NCI-H1930 (cell line): ENCODE results near the gene CPA3.

Source experiments
- DNase-seq, 2 experiments: peaks; one replicate each; lab custom pipeline; 2025; lab: John Stamatoyannopoulos, UW

Gene CPA3

GRCh38 chr3:148865049-148865448 is at the start of gene CPA3:
Gene CPA3, plus strand, starts transcription at chr3:148865296. Its CDS starts 12 bp downstream, at chr3:148865308.
- DNase-seq = no peak

- no peak for DNase-seq
Observed at GRCh38 chr3:148815316-148816110, 49.6 kb upstream of the CPA3 start.

- DNase-seq = no peak
Observed at GRCh38 chr3:148816427-148816826, 48.7 kb upstream of the CPA3 start.

- DNase-seq = peak; percentile 54 to 89
Observed at GRCh38 chr3:148816981-148817525, 48.0 kb upstream of the CPA3 start.

GRCh38 chr3:148820361-148821245 is 44.5 kb upstream of the CPA3 start:
- DNase-seq = no peak

- DNase-seq = no peak
Observed at GRCh38 chr3:148823026-148823425, 42.1 kb upstream of the CPA3 start.

- DNase-seq = no peak
Observed at GRCh38 chr3:148825476-148825875, 39.6 kb upstream of the CPA3 start.

- no peak for DNase-seq
Observed at GRCh38 chr3:148827585-148827984, 37.5 kb upstream of the CPA3 start, which contains the start of gene CPB1. Gene CPB1, plus strand, starts transcription at chr3:148827811. Its CDS starts 13 bp downstream, at chr3:148827824.

GRCh38 chr3:148828136-148828690 is 36.9 kb upstream of the CPA3 start:
- no peak for DNase-seq

GRCh38 chr3:148829926-148830325 is 35.2 kb upstream of the CPA3 start:
- no peak for DNase-seq

- no peak for DNase-seq
Observed at GRCh38 chr3:148833223-148833622, 31.9 kb upstream of the CPA3 start.

GRCh38 chr3:148839805-148840204 is 25.3 kb upstream of the CPA3 start:
- no peak for DNase-seq

GRCh38 chr3:148840451-148840850 is 24.6 kb upstream of the CPA3 start:
- DNase-seq = no peak

- no peak for DNase-seq
Observed at GRCh38 chr3:148845756-148846395, 19.2 kb upstream of the CPA3 start.

- no peak for DNase-seq
Observed at GRCh38 chr3:148847351-148847750, 17.7 kb upstream of the CPA3 start.

- DNase-seq = no peak
Observed at GRCh38 chr3:148848410-148848809, 16.7 kb upstream of the CPA3 start.

GRCh38 chr3:148852271-148852992 is 12.7 kb upstream of the CPA3 start:
- DNase-seq = no peak

GRCh38 chr3:148853076-148853475 is 12.0 kb upstream of the CPA3 start:
- no peak for DNase-seq

- no peak for DNase-seq
Observed at GRCh38 chr3:148854061-148854460, 11.0 kb upstream of the CPA3 start.

GRCh38 chr3:148856384-148856783 is 8.7 kb upstream of the CPA3 start:
- DNase-seq = no peak

GRCh38 chr3:148857316-148857715 is 7.8 kb upstream of the CPA3 start:
- DNase-seq = no peak
